H1 (cell line): ENCODE data around the gene TMEM125. TPM values are rescaled to one million over a fixed set of nuclear protein-coding genes. Genes with fewer than 3 reads are reported as not detected.

Experiments
- CHD1 ChIP-seq: IDR thresholded peaks from 2 replicates; pipeline ENCODE4 v1.6.1; 2012; ENCODE audit warnings: low read depth, low read length, improper control_type of control experiment
- polyA plus RNA-seq, 7 experiments: library from polyadenylated mRNA; depleted of rRNA in 3 of 7; stranded (reverse) in 5 of 7; unstranded in 2 of 7; fragments of >200 nt in 5 of 7; fragments of 200-250 nt in 2 of 7; gene quantifications; 1 replicate in 5 of 7; 2 replicates in 1 of 7; 4 replicates in 1 of 7; pipeline versions ENCODE4 v1.2.1 to v1.2.3, GENCODE V29; 2011 to 2013; ENCODE audit warnings: missing spikeins in 2 of 7, mixed read lengths in 2 of 7
- total RNA-seq: library from RNA; stranded (reverse); fragmentation: NEBNext Ultra II Directional; extraction: Animal tissue kit (Norgen Biotek cat#: 25700); gene quantifications from 2 replicates; pipeline ENCODE4 v1.2.1, GENCODE V29; 2021
- TF ChIP-seq, protein P1 (sequence below), 3 experiments: IDR thresholded peaks; 1 replicate in 2 of 3; 2 replicates in 1 of 3; pipeline versions ENCODE4 v1.5.1 to v1.6.1; 2011; ENCODE audit warnings: low read length in 3 of 3, mild to moderate bottlenecking in 3 of 3, inconsistent platforms in 2 of 3, low read depth in 1 of 3, moderate library complexity in 1 of 3; ENCODE audit not compliant: insufficient read depth in 1 of 3; ENCODE audit errors: control extremely low read depth in 1 of 3

Gene TMEM125
- total and polyA plus RNA-seq, 2 of the 8 experiments (the other 6 are each of a cell fraction or from before 2014, with no cell fraction given) = 26.5 to 46.7 TPM

DNA sequence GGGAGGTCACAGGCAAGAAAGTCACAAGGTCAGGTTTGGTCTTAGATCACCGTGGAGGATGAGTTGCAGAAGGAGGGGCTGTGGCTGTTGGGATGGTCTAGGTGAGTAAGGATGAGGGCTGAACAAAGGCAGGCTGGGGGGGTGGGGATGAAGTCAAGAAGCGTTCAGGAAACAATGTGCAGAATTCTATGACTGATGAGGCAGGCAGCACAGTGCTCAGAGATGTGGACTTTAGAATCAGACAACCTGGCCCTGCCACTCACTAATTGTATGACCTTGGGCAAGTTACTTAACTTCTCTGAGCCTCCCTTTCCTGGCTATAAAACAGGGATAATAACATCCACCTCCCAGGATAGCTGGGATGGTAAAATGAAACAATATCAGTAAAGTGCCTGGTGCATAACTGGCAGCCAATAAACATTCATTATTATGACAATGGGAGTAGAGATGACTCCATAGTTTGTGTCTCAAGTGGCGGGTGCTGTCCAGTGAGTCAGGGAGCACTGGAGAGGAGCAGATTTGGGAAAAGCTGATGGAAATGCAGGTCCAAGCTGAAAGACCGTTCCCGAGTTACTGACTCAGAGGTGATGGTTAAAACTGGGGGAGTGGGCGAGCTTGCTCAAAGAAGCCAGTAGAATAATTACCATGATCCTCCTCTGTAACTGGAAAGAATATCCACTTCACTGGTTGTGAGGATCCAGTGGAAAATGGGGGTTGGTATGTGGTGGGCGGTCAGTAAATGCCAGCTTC, 33.1 kb downstream of the TMEM125 start (continued):
- TF ChIP-seq, protein P1, sequence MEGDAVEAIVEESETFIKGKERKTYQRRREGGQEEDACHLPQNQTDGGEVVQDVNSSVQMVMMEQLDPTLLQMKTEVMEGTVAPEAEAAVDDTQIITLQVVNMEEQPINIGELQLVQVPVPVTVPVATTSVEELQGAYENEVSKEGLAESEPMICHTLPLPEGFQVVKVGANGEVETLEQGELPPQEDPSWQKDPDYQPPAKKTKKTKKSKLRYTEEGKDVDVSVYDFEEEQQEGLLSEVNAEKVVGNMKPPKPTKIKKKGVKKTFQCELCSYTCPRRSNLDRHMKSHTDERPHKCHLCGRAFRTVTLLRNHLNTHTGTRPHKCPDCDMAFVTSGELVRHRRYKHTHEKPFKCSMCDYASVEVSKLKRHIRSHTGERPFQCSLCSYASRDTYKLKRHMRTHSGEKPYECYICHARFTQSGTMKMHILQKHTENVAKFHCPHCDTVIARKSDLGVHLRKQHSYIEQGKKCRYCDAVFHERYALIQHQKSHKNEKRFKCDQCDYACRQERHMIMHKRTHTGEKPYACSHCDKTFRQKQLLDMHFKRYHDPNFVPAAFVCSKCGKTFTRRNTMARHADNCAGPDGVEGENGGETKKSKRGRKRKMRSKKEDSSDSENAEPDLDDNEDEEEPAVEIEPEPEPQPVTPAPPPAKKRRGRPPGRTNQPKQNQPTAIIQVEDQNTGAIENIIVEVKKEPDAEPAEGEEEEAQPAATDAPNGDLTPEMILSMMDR (IDR thresholded peaks at IDR 0.05; ENCODE audit: control extremely low read depth in 1 of 3, insufficient read depth in 1 of 3, low read depth in 1 of 3, low read length in 3 of 3) = no peak
- no peak for TF ChIP-seq CHD1
